HG03342 (cell line): ENCODE measurements around the gene CFTR.

Experiments used
- ATAC-seq: cut with Tn5 transposase; IDR thresholded peaks from one replicate; pipeline ENCODE4 v1.9.1; 2021; ENCODE audit warnings: mild to moderate bottlenecking, moderate library complexity; ENCODE audit not compliant: unreplicated experiment

The CFTR gene

DNA sequence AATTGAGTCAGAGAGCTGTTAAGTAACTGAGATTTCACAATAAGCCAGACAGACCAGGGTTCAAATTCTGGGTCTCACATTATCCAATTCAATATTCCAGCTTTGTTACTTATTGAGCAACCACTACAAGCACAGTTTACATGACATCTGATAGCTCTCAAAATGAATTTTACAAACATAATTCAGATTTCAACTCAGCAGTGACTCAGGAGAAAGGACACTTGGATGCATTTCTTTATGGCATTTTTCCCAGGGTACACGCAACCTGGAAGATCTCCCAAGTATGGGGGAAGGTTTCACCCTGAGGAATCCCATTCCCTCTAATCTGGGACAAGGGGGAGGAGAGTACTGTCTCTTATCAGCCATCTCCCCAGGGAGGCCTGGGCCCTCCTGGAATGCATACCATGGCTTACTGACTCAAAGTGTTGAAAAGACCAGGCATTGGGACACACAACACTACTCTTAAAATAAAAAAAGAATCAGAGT is 102.4 kb downstream of the CFTR start:
- no peak for ATAC-seq

DNA sequence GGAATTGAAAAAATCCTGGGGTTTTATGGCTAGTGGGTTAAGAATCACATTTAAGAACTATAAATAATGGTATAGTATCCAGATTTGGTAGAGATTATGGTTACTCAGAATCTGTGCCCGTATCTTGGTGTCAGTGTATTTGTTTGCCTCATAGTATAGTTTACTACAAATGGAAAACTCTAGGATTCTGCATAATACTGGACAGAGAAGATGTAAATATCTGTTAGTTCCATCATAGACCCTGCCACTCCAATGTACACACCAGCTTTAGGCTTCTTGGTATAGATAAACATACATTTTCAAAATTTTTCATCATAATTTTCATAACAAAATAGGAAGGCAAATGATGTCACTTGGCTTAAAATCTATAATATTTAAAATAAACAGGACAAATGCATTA is 108.1 kb downstream of the CFTR start:
- no peak for ATAC-seq

DNA sequence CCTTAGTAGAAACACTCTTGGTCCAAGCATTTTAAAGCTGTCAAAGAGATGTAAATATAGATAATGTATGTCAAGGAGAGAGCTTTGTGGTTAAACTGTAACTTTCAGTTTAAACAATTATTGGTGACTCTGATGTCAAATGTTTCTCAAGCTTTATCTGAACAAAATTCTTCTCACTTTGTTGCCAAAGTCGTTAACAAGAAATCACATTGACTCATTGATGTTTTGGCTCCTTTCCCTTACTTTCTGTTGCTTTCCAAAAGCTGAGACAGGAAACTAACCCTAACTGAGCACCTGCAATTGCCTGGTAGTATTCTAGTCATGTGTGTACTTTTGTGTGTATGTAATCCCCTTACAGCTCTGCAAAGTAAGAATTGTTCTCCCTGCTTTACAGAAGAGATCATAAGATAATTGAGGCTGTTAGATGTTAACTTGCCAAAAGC is 108.5 kb downstream of the CFTR start:
- no peak for ATAC-seq

DNA sequence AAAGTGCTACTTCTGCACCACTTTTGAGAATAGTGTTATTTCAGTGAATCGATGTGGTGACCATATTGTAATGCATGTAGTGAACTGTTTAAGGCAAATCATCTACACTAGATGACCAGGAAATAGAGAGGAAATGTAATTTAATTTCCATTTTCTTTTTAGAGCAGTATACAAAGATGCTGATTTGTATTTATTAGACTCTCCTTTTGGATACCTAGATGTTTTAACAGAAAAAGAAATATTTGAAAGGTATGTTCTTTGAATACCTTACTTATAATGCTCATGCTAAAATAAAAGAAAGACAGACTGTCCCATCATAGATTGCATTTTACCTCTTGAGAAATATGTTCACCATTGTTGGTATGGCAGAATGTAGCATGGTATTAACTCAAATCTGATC is 110.4 kb downstream of the CFTR start:
- ATAC-seq: no peak

DNA sequence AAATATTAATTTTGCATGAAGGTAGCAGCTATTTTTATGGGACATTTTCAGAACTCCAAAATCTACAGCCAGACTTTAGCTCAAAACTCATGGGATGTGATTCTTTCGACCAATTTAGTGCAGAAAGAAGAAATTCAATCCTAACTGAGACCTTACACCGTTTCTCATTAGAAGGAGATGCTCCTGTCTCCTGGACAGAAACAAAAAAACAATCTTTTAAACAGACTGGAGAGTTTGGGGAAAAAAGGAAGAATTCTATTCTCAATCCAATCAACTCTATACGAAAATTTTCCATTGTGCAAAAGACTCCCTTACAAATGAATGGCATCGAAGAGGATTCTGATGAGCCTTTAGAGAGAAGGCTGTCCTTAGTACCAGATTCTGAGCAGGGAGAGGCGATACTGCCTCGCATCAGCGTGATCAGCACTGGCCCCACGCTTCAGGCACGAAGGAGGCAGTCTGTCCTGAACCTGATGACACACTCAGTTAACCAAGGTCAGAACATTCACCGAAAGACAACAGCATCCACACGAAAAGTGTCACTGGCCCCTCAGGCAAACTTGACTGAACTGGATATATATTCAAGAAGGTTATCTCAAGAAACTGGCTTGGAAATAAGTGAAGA is 112.3 kb downstream of the CFTR start:
- ATAC-seq: no peak

DNA sequence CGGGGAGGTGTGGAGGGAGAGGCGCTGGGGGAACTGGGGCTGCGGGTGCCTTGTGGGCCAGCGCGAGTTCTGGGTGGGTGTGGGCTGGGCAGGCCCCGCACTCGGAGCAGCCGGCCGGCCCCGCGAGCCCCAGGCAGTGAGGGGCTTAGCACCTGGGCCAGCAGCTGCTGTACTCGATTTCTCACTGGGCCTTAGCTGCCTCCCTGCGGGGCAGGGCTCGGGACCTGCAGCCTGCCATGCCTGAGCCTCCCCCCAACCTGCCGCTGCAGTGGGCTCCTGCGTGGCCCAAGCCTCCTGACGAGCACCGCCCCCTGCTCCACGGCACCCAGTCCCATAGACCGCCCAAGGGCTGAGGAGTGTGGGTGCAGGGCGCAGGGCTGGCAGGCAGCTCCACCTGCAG is 116.3 kb downstream of the CFTR start:
- no peak for ATAC-seq

DNA sequence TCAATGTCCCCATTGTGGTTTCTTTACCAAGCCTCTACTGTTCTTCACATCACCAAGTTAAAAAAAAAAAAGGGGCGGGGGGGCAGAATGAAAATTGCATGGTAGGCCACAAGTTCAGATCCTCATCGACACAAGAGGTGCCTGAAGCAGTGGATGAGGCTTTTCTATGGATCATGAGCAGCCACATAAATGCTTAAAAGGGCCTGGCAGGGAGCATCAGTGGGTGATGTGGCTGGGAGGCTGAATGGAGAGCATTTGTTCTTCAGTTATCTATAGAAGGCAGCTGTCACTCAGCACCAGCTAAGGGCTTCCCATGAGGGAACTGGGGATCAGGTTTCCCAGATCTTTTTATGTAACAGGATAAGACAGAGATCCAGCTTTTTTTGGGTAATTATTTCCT is 117.9 kb downstream of the CFTR start:
- ATAC-seq: no peak

DNA sequence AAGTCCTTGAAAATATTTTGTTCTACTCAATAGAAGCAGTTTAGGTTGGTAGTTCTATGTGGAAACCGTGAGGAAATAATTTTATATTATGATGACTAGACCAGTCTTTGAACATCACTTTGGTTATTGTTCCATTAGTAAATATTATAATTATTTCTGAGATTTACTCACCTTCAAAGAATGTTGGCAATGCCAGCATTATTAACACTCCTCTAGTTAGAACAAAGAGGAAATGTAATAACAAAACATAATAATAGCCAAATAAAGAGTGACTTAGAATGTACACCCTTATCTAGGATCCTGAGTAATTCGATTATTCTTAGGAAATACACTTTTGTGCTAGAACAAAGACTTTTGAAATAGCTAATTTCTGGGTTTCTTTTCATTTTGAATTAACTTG is 121.1 kb downstream of the CFTR start:
- ATAC-seq: no peak

DNA sequence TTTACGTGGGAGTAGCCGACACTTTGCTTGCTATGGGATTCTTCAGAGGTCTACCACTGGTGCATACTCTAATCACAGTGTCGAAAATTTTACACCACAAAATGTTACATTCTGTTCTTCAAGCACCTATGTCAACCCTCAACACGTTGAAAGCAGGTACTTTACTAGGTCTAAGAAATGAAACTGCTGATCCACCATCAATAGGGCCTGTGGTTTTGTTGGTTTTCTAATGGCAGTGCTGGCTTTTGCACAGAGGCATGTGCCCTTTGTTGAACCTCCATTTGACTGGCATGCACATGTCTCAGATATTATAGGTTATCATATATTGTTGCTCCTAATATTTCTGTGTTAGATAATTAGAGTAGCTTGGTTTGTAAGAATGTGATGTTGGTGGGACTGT is 123.8 kb downstream of the CFTR start:
- no peak for ATAC-seq

DNA sequence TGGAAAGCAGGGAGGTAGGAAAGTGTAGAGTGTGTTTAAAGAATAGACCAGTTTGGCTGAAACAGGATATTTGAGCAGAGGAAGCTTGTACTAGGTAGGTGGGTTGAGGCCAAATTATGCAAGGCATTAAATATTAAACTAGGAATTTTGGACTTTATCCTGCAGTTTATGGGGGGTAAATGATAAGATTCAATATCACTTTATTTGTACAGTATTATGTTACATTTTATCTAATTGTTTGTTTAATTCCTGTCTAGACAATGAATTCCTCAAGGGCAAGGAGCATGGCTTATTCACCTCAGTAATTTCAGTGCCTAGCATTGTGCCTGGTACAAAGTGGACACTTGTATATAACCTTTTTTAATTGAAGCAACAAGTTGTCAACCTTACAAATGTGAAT is 125.9 kb downstream of the CFTR start:
- ATAC-seq: no peak

DNA sequence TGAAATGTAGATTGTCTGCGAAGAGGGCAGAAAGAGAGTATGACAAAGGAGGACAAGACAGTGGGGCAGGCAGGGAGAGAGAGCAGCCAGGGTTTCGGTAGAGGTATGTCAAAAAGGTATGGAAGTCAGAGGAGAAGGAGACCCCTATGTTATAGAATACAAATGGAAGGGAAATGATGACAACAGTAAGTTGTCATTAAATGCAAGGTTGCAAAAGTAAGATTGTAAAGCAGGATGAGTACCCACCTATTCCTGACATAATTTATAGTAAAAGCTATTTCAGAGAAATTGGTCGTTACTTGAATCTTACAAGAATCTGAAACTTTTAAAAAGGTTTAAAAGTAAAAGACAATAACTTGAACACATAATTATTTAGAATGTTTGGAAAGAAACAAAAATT is 126.3 kb downstream of the CFTR start:
- no peak for ATAC-seq

DNA sequence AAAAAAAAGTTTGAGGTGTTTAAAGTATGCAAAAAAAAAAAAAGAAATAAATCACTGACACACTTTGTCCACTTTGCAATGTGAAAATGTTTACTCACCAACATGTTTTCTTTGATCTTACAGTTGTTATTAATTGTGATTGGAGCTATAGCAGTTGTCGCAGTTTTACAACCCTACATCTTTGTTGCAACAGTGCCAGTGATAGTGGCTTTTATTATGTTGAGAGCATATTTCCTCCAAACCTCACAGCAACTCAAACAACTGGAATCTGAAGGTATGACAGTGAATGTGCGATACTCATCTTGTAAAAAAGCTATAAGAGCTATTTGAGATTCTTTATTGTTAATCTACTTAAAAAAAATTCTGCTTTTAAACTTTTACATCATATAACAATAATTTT is 130.6 kb downstream of the CFTR start:
- no peak for ATAC-seq

DNA sequence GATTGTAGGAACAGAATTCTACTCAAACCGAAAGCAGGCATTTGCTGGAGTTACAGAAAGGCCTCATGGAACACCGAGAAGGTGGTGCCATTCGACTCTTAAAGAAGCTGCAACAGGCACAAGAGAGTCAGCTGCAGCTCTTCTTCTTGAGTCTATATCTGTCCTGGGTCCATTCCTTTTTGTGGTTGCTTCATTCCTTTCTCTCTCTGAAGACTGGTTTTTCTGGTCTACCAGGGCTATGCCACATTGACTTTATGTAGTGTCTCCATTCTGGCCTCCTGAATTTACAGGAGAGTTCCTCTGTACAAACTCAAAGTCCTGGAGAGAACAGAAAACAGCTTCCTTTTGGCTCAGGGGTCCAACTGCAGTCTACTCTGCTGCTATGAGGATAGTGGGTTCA is 132.8 kb downstream of the CFTR start:
- ATAC-seq: no peak

DNA sequence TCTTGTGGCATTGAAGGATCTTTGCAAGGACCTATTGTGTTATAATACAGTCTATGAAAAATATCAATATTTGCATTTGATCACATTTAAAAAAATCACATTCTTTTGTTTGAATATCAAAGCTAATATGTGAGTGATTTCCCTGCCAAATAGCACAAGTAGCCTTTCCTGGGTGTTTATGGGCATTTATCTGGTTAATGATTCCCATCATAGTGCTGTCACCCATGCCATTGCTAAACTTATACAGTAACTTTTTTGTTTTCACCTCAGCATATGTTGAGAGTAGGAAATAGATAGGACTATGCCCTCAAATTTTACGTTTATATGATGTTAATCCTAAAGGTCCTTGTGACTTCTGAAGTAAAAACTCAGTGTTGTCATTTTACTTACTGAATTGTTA is 136.9 kb downstream of the CFTR start:
- ATAC-seq: no peak

DNA sequence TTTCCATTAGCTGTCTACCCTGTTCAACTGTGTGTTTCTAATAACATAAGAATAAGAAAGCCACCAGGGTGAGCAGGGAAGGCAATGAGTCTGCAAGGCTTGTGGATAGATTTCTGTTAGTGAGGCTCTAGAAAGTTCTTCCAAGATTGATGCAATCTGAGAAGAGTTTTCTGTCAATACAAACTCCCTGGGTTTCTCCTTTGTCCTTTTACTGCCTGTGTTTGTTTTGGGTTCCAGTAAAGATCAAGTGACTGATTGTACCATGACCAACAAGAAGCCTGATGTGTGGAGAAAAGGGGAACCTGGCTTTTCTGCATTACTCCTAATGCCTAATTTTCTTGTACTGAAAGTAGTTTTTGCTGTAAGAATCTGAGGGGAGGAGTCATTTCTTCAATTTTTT is 139.9 kb downstream of the CFTR start:
- ATAC-seq: no peak

DNA sequence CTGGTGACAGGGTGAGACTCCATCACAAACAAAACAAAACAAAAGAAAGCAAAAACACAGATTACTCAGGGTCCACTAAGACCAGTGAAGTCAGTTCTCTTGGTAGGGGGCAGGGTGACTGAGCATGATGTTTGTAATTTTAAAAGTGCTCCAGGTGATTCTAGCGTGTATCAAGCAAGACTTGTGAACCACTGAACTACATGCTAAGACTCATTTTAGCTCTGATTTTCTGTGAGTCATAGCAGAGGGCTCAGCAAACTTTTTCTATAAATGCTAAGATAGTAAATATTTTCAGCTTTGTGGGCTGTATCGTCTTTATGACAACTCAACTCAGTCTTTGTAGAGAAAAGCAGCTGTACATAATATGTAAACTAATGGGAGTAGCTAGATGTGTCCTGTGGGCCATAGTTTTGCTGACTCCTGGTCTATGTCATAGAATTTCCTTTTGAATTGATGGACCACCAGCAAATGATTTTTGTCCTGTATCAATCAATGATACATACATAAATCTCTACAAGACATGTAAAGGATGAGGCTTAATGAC is 141.3 kb downstream of the CFTR start:
- ATAC-seq: no peak

DNA sequence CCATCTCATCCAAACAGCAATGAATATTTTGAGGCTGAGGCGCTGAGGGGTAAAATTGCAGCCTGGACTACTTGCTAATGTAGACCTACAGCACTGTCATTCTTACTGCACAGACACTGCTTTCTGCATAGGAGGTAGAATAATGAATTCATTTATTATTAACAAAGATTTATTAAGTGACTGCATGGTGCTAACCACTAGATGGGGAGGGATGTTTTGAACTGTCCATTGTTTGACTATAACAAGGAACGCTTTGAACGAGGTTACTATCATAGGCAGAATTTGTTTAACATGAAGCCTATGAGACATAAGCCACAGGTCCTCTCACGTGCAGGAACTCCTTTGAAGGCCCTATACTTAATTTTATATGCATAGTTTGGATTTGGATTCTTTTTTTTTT is 143.8 kb downstream of the CFTR start:
- no peak for ATAC-seq

DNA sequence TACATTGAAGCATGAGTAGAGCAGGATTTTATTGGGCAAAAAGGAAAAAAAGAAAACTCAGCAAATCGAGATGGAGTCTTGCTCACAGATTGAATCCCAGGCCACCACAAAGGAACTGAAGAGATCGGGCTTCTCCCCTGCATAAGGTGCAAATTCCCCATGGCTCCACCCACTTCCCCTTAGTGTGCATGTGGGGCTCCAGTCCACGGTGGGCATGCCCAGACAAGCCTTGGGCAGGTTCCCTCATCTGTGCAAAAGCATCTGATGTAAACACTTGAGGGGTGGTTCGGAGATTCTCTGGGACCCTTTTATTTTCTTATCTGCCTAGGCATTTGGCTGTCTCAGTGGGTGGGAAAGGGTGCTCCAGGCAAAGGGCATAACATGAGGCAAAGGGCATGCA is 150.7 kb downstream of the CFTR start:
- ATAC-seq: no peak

DNA sequence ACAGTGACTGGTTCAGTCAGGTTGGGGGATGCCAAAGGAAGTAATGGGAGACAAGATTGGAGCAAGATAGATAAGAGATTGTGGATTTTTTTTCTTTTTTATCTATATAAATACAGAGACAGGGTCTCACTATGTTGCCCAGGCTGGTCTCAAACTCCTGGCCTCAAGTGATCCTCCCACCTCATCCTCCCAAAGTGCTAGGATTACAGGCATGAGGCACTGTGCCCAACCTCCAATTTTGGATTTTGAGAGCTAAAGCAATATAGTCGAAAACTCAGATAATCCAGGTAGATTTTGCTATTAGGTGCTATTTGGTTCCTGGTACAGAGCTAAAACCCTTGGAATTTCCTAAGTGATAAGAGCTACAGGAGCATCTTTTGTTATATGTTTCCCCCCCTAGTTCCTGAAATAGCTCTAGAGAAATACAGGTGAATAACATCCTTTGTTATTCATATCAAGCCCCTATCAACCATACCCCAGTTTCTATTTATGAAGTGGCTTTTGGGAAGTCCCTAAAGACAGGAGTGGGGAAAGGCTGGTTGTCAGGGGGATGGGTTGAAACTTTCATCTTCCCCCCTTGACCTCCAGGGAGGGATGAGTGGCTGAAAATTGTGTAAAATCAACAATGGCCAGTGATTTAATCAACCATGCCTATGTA is 151.2 kb downstream of the CFTR start:
- ATAC-seq: no peak

DNA sequence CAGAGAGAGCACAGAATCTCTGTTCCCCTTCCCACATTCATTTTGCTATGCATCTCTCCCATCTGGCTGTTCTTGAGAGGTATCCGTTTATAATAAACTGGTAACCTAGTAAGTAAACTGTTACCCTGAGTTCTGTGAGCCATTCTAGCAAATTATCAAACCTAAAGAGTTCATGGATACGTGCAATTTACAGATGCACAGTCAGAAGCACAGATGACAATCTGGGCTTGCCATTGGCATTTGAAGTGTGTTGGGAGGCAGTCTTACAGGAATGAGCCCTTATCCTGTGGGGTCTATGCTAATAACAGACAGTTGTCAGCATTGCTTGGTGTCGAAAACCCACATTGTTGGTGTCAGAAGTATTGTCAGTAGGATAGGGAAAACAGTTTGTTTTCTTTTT is 151.8 kb downstream of the CFTR start:
- no peak for ATAC-seq

DNA sequence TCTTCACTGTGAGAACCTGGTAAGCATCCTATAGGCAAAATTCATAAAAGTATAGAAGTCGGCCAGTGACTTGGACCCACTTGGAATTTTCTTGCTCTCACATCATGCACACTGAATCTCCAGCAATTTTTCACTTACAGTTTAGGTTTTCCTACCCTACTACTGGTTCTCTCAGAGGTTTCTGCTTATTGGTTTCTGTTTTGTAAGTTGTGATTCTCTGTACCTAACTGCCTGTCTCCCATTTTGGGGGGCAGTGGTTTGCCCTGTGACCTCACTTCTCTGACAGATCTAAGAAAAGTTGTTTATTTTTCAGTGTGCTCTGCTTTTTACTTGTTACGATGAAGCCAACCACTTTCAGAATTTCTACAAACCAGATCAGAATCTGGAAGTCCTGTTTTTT is 158.1 kb downstream of the CFTR start:
- ATAC-seq: no peak

DNA sequence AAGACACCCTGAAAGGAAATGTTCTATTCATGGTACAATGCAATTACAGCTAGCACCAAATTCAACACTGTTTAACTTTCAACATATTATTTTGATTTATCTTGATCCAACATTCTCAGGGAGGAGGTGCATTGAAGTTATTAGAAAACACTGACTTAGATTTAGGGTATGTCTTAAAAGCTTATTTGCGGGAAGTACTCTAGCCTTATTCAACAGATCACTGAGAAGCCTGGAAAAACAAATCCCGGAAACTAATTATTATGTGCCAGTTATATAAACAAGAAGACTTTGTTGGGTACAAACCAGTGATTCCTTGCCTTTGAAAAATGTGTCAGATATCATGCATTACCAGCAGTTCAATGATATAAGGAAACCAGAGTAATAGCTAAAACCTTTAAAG is 160.1 kb downstream of the CFTR start:
- no peak for ATAC-seq

DNA sequence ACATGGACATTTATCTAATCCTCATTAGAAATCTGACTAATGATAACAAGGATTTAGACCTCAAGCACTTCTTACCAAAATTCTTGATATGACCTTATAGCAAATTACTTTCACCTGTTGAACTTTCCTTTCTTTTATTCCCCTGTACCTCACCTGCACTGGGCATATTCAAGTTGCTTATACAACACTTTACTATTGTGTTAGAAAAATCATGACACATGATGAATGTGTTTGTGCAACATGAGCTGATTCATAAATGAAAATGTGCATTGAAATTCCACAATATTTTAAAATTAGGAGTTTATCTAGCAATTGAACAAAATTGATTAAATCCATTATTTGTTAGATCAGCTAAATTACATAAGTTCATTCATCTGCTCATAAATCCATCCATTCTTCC is 160.6 kb downstream of the CFTR start:
- no peak for ATAC-seq
